ENCODE data around the gene CCDC106. TPM values are rescaled to one million over a fixed set of nuclear protein-coding genes. Genes with fewer than 3 reads are reported as not detected.
A peak's percentile ranks its signal among the peaks of the same experiment; 100 is the strongest.

CCDC106 gene
- total RNA-seq, 2 experiments from 2014 or later: 8.8 to 11.2 TPM

GRCh38 chr19:55620410-55621204 is 27.4 kb upstream of the CCDC106 start:
- ATAC-seq (peak; percentile 18), DNase-seq (peak; percentile 78)
- ChIA-PET POLR2A (interaction anchor here (0.8 to 4.0 kb wide), 3 partner anchors 14 to 40 kb away, joined by 3 to 26 read pairs (median 4); partner anchors contain the start of genes FIZ1, ZNF579 and ZNF865), CTCF (interaction anchor here (1.4 to 2.4 kb wide), 4 partner anchors 11 to 34 kb away, joined by 4 to 14 read pairs (median 6); partner anchors contain the start of genes U2AF2 and ZNF865)
- no peaks in the 10 kb centered on the region for H3K27me3 Mint-ChIP-seq
- H3K4me1 Mint-ChIP-seq (ENCODE audit: low read depth): peaks cover 41% of the 10 kb centered on the region
- intact Hi-C loops (cut with micrococcal nuclease): no loop called here
- H3K4me3 Mint-ChIP-seq: no peak overlapping the region
- H3K9me3 Mint-ChIP-seq: no peaks in the 10 kb centered on the region
- peak overlapping the region; percentile 86 for H3K27ac Mint-ChIP-seq
- H3K36me3 Mint-ChIP-seq (ENCODE audit: low read depth): peaks cover 28% of the 10 kb centered on the region
- TF ChIP-seq, protein P1, sequence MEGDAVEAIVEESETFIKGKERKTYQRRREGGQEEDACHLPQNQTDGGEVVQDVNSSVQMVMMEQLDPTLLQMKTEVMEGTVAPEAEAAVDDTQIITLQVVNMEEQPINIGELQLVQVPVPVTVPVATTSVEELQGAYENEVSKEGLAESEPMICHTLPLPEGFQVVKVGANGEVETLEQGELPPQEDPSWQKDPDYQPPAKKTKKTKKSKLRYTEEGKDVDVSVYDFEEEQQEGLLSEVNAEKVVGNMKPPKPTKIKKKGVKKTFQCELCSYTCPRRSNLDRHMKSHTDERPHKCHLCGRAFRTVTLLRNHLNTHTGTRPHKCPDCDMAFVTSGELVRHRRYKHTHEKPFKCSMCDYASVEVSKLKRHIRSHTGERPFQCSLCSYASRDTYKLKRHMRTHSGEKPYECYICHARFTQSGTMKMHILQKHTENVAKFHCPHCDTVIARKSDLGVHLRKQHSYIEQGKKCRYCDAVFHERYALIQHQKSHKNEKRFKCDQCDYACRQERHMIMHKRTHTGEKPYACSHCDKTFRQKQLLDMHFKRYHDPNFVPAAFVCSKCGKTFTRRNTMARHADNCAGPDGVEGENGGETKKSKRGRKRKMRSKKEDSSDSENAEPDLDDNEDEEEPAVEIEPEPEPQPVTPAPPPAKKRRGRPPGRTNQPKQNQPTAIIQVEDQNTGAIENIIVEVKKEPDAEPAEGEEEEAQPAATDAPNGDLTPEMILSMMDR (IDR thresholded peaks at IDR 0.05): no peak

DNA sequence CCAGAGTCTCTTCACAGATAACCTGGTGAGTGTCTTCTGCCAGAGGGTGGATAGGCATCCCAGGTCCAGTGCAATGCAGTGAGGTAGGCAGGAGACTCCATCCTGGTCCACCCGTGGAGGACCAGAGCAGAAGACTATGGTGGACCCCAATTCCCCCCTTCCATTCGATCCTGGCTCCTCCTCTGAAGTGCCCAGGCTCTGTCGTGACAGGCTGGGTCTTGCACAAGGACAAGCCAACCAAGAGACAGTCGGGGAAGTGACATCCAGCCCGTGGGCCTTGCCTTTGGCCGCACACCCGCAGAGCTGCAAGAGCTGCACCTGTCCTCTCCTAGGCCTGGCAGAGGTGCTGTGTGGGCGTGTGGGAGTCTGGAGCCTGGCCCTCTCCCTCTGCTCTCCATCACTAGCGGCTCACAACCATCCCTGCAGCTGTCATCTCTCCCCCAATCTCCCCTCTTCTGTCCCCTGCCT is 26.8 kb upstream of the CCDC106 start:
- Mint-ChIP-seq H3K9me3 (no peaks in the 10 kb centered on the region), H3K27me3 (no peaks in the 10 kb centered on the region), H3K4me1 (ENCODE audit: low read depth) (peaks cover 45% of the 10 kb centered on the region), H3K4me3 (no peak overlapping the region), H3K36me3 (ENCODE audit: low read depth) (peaks cover 28% of the 10 kb centered on the region), H3K27ac (peak overlapping the region; percentile 86)
- intact Hi-C loops (cut with micrococcal nuclease): no loop called here
- ChIA-PET CTCF (interaction anchor here (1.6 to 2.4 kb wide), 3 partner anchors 10 to 15 kb away, joined by 6 to 14 read pairs (median 7); partner anchors contain the start of gene ZNF865), POLR2A (interaction anchor here (4.0 kb wide), 1 partner anchor 15 kb away, joined by 26 read pairs; the partner anchor contains the start of gene ZNF865)
- DNase-seq: no peak
- ATAC-seq: no peak
- TF ChIP-seq, protein P1 (IDR thresholded peaks at IDR 0.05): no peak

- H3K4me1 Mint-ChIP-seq (ENCODE audit: low read depth): peaks cover 50% of the 10 kb centered on the region
- TF ChIP-seq, protein P1 (IDR thresholded peaks at IDR 0.05): no peak
- ATAC-seq (no peak), DNase-seq (no peak)
- ChIA-PET POLR2A (interaction anchor here (4.0 kb wide), 1 partner anchor 15 kb away, joined by 26 read pairs; the partner anchor contains the start of gene ZNF865), CTCF (interaction anchor here (1.6 to 2.1 kb wide), 2 partner anchors 9 to 11 kb away, joined by 6 to 7 read pairs; no protein-coding TSS in a partner anchor)
- H3K36me3 Mint-ChIP-seq (ENCODE audit: low read depth): peaks cover 26% of the 10 kb centered on the region
- intact Hi-C loops (cut with micrococcal nuclease): no loop called here
- H3K27ac Mint-ChIP-seq: no peak overlapping the region
- H3K4me3 Mint-ChIP-seq: no peak overlapping the region
- peaks cover under 1% of the 10 kb centered on the region for H3K27me3 Mint-ChIP-seq
- H3K9me3 Mint-ChIP-seq: no peaks in the 10 kb centered on the region
Measured at GRCh38 chr19:55621673-55622231, 26.3 kb upstream of the CCDC106 start.

DNA sequence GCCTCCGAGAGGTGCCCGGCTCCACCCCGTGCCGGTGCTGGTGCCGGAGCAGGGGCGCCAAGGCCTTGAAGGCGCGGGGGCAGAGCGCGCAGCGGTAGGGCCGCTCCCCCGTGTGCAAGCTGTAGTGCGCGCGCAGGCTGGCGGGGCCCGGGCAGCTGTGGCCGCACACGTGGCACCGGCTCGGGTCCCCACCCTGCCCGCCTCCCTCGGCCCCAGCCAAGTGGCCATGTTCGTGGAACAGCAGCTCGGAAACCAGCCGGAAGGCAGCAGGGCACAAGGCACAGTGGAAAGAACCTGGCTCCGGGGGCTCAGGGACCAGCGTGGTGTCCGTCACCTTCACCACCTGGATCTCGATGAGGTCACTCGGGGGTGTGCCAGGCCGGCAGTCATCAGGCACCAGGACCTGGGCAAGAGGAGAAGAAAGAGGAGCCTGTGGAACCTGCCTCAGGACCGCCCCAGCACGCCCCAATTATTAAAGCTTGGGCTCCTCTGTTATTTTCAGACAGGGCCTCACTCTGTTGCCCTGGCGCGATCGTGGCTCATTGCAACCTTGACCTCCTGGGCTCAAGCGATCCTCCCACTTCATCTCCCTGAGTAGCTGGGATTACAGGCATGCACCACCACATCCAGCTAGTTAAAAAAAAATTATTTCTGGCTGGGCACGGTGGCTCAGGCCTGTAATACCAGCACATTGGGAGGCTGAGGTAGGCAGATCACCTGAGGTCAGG is 25.6 kb upstream of the CCDC106 start:
- no peak for DNase-seq
- H3K4me3 Mint-ChIP-seq: no peak overlapping the region
- H3K27me3 Mint-ChIP-seq: peaks cover 3% of the 10 kb centered on the region
- H3K4me1 Mint-ChIP-seq (ENCODE audit: low read depth): peaks cover 56% of the 10 kb centered on the region
- ChIA-PET POLR2A (interaction anchor here (0.8 to 1.2 kb wide), 2 partner anchors 42 to 232 kb away, joined by 3 read pairs; partner anchors contain the start of gene ZNF579), CTCF (interaction anchor here (1.7 to 3.1 kb wide), 3 partner anchors 9 to 16 kb away, joined by 7 to 20 read pairs (median 11); partner anchors contain the start of gene ZNF865)
- peaks cover 21% of the 10 kb centered on the region for H3K36me3 Mint-ChIP-seq (ENCODE audit: low read depth)
- H3K9me3 Mint-ChIP-seq: no peaks in the 10 kb centered on the region
- TF ChIP-seq, protein P1 (IDR thresholded peaks at IDR 0.05): no peak
- no peak for ATAC-seq
- intact Hi-C loops (cut with micrococcal nuclease): no loop called here
- H3K27ac Mint-ChIP-seq: no peak overlapping the region
